ENCODE results near the gene CFAP52. TPM values are rescaled to one million over a fixed set of nuclear protein-coding genes. Genes with fewer than 3 reads are reported as not detected.
A peak's percentile ranks its signal among the peaks of the same experiment; 100 is the strongest.

The CFAP52 gene
- total RNA-seq (not detected), polyA plus RNA-seq (not detected)

- DNase-seq (peak; percentile 62 to 82 (median 76)), ATAC-seq (ENCODE audit: low read depth in 2 of 2) (peak; percentile 57 to 61)
- peak within 1 kb of the TSS; percentile 97 for H3K4me3 ChIP-seq (ENCODE audit: low read depth, low read length)
- peak within 1 kb of the TSS; percentile 94 to 99 (median 97) for H3K4me3 Mint-ChIP-seq
- no peaks in the 10 kb centered on the region for H3K36me3 Mint-ChIP-seq
- H3K9me3 Mint-ChIP-seq, result no peaks in the 10 kb centered on the region
- peaks cover 5% of the 10 kb centered on the region for H3K27me3 ChIP-seq (ENCODE audit: control insufficient read depth, insufficient read depth, low read length)
- H3K4me1 Mint-ChIP-seq, result peaks cover 16 to 55% (median 31%) of the 10 kb centered on the region in 4 donors
- H3K4me1 ChIP-seq (ENCODE audit: control insufficient read depth, insufficient read depth, low read length, poor library complexity, severe bottlenecking), result peaks cover 25% of the 10 kb centered on the region
- H3K27ac Mint-ChIP-seq, result peak within 1 kb of the TSS; percentile 89 to 99 (median 91)
- H3K27ac ChIP-seq (ENCODE audit: insufficient read depth, low read length, poor library complexity, severe bottlenecking), result peak within 1 kb of the TSS; percentile 51
- H3K9me3 ChIP-seq (ENCODE audit: control insufficient read depth in 2 of 2, low read length in 2 of 2), result no peaks in the 10 kb centered on the region
- peaks cover 18% of the 10 kb centered on the region for H3K27me3 Mint-ChIP-seq
- no peaks in the 10 kb centered on the region for H3K36me3 ChIP-seq (ENCODE audit: control insufficient read depth, insufficient read depth, low read length)
Observed at GRCh38 chr17:9576521-9577372, at the start of gene CFAP52. CFAP52 (plus strand) TSS chr17:9576642; CDS start chr17:9576696, 54 bp downstream.

- H3K4me3 ChIP-seq (ENCODE audit: low read depth, low read length), result no peak overlapping the region
- Mint-ChIP-seq H3K4me1 (peaks cover 0 to under 1% (median 0%) of the 10 kb centered on the region in 4 donors), H3K27ac (peak overlapping the region in 1 of 3 donors; percentile 16), H3K4me3 (no peak overlapping the region), H3K36me3 (peaks cover 19% of the 10 kb centered on the region), H3K27me3 (no peaks in the 10 kb centered on the region), H3K9me3 (no peaks in the 10 kb centered on the region)
- no peaks in the 10 kb centered on the region for H3K27me3 ChIP-seq (ENCODE audit: control insufficient read depth, insufficient read depth, low read length)
- H3K36me3 ChIP-seq (ENCODE audit: control insufficient read depth, insufficient read depth, low read length), result no peaks in the 10 kb centered on the region
- no peak overlapping the region for H3K27ac ChIP-seq (ENCODE audit: insufficient read depth, low read length, poor library complexity, severe bottlenecking)
- no peaks in the 10 kb centered on the region for H3K9me3 ChIP-seq (ENCODE audit: control insufficient read depth in 2 of 2, low read length in 2 of 2)
- H3K4me1 ChIP-seq (ENCODE audit: control insufficient read depth, insufficient read depth, low read length, poor library complexity, severe bottlenecking), result no peaks in the 10 kb centered on the region
- ATAC-seq (ENCODE audit: low read depth in 2 of 2) (no peak), DNase-seq (no peak)
Observed at GRCh38 chr17:9527788-9528187, 48.7 kb upstream of the CFAP52 start.

- Histone ChIP-seq H3K4me1 (ENCODE audit: control insufficient read depth, insufficient read depth, low read length, poor library complexity, severe bottlenecking) (no peaks in the 10 kb centered on the region), H3K36me3 (ENCODE audit: control insufficient read depth, insufficient read depth, low read length) (no peaks in the 10 kb centered on the region), H3K27ac (ENCODE audit: insufficient read depth, low read length, poor library complexity, severe bottlenecking) (no peak overlapping the region), H3K27me3 (ENCODE audit: control insufficient read depth, insufficient read depth, low read length) (no peaks in the 10 kb centered on the region), H3K9me3 (ENCODE audit: control insufficient read depth in 2 of 2, low read length in 2 of 2) (no peaks in the 10 kb centered on the region), H3K4me3 (ENCODE audit: low read depth, low read length) (no peak overlapping the region)
- DNase-seq, result peak in 1 of 3 donors; percentile 29
- H3K27me3 Mint-ChIP-seq, result no peaks in the 10 kb centered on the region
- no peak for ATAC-seq (ENCODE audit: low read depth in 2 of 2)
- H3K27ac Mint-ChIP-seq, result peak overlapping the region in 1 of 3 donors; percentile 86
- H3K4me1 Mint-ChIP-seq, result no peaks in the 10 kb centered on the region
- no peak overlapping the region for H3K4me3 Mint-ChIP-seq
- H3K36me3 Mint-ChIP-seq, result peaks cover 18% of the 10 kb centered on the region
- no peaks in the 10 kb centered on the region for H3K9me3 Mint-ChIP-seq
Observed at GRCh38 chr17:9529033-9529700, 47.3 kb upstream of the CFAP52 start.

GRCh38 chr17:9531034-9531433, 45.4 kb upstream of the CFAP52 start:
- peaks cover 9% of the 10 kb centered on the region for H3K36me3 Mint-ChIP-seq
- Histone ChIP-seq H3K4me1 (ENCODE audit: control insufficient read depth, insufficient read depth, low read length, poor library complexity, severe bottlenecking) (no peaks in the 10 kb centered on the region), H3K27ac (ENCODE audit: insufficient read depth, low read length, poor library complexity, severe bottlenecking) (no peak overlapping the region), H3K4me3 (ENCODE audit: low read depth, low read length) (no peak overlapping the region), H3K36me3 (ENCODE audit: control insufficient read depth, insufficient read depth, low read length) (no peaks in the 10 kb centered on the region), H3K27me3 (ENCODE audit: control insufficient read depth, insufficient read depth, low read length) (no peaks in the 10 kb centered on the region), H3K9me3 (ENCODE audit: control insufficient read depth in 2 of 2, low read length in 2 of 2) (no peaks in the 10 kb centered on the region)
- no peak for ATAC-seq (ENCODE audit: low read depth in 2 of 2)
- no peak overlapping the region for H3K4me3 Mint-ChIP-seq
- peak overlapping the region in 1 of 3 donors; percentile 14 for H3K27ac Mint-ChIP-seq
- H3K27me3 Mint-ChIP-seq, result no peaks in the 10 kb centered on the region
- DNase-seq, result no peak
- peaks cover 0 to 4% (median 1%) of the 10 kb centered on the region in 4 donors for H3K4me1 Mint-ChIP-seq
- H3K9me3 Mint-ChIP-seq, result no peaks in the 10 kb centered on the region

GRCh38 chr17:9532715-9533114, 43.7 kb upstream of the CFAP52 start:
- H3K27ac Mint-ChIP-seq, result no peak overlapping the region
- peaks cover 0 to 4% (median 1%) of the 10 kb centered on the region in 4 donors for H3K4me1 Mint-ChIP-seq
- ATAC-seq (ENCODE audit: low read depth in 2 of 2) (no peak), DNase-seq (no peak)
- H3K9me3 ChIP-seq (ENCODE audit: control insufficient read depth in 2 of 2, low read length in 2 of 2), result no peaks in the 10 kb centered on the region
- no peak overlapping the region for H3K27ac ChIP-seq (ENCODE audit: insufficient read depth, low read length, poor library complexity, severe bottlenecking)
- no peaks in the 10 kb centered on the region for H3K9me3 Mint-ChIP-seq
- peaks cover 4% of the 10 kb centered on the region for H3K36me3 ChIP-seq (ENCODE audit: control insufficient read depth, insufficient read depth, low read length)
- H3K27me3 ChIP-seq (ENCODE audit: control insufficient read depth, insufficient read depth, low read length), result no peaks in the 10 kb centered on the region
- H3K4me3 ChIP-seq (ENCODE audit: low read depth, low read length), result no peak overlapping the region
- H3K4me3 Mint-ChIP-seq, result no peak overlapping the region
- no peaks in the 10 kb centered on the region for H3K4me1 ChIP-seq (ENCODE audit: control insufficient read depth, insufficient read depth, low read length, poor library complexity, severe bottlenecking)
- H3K27me3 Mint-ChIP-seq, result no peaks in the 10 kb centered on the region
- peaks cover 6% of the 10 kb centered on the region for H3K36me3 Mint-ChIP-seq

GRCh38 chr17:9533441-9533840, 43.0 kb upstream of the CFAP52 start:
- Mint-ChIP-seq H3K4me3 (no peak overlapping the region), H3K27ac (no peak overlapping the region), H3K36me3 (peaks cover 6% of the 10 kb centered on the region), H3K27me3 (no peaks in the 10 kb centered on the region), H3K4me1 (peaks cover 0 to 4% (median 1%) of the 10 kb centered on the region in 4 donors), H3K9me3 (no peaks in the 10 kb centered on the region)
- Histone ChIP-seq H3K4me3 (ENCODE audit: low read depth, low read length) (no peak overlapping the region), H3K9me3 (ENCODE audit: control insufficient read depth in 2 of 2, low read length in 2 of 2) (no peaks in the 10 kb centered on the region), H3K36me3 (ENCODE audit: control insufficient read depth, insufficient read depth, low read length) (peaks cover 4% of the 10 kb centered on the region), H3K4me1 (ENCODE audit: control insufficient read depth, insufficient read depth, low read length, poor library complexity, severe bottlenecking) (no peaks in the 10 kb centered on the region), H3K27me3 (ENCODE audit: control insufficient read depth, insufficient read depth, low read length) (no peaks in the 10 kb centered on the region), H3K27ac (ENCODE audit: insufficient read depth, low read length, poor library complexity, severe bottlenecking) (no peak overlapping the region)
- ATAC-seq (ENCODE audit: low read depth in 2 of 2) (no peak), DNase-seq (no peak)

GRCh38 chr17:9536061-9536460, 40.4 kb upstream of the CFAP52 start:
- H3K27ac ChIP-seq (ENCODE audit: insufficient read depth, low read length, poor library complexity, severe bottlenecking), result no peak overlapping the region
- H3K4me3 ChIP-seq (ENCODE audit: low read depth, low read length), result no peak overlapping the region
- no peak for ATAC-seq (ENCODE audit: low read depth in 2 of 2)
- H3K27ac Mint-ChIP-seq, result no peak overlapping the region
- H3K27me3 ChIP-seq (ENCODE audit: control insufficient read depth, insufficient read depth, low read length), result no peaks in the 10 kb centered on the region
- peaks cover 11% of the 10 kb centered on the region for H3K36me3 ChIP-seq (ENCODE audit: control insufficient read depth, insufficient read depth, low read length)
- no peaks in the 10 kb centered on the region for H3K4me1 ChIP-seq (ENCODE audit: control insufficient read depth, insufficient read depth, low read length, poor library complexity, severe bottlenecking)
- no peaks in the 10 kb centered on the region for H3K27me3 Mint-ChIP-seq
- no peaks in the 10 kb centered on the region for H3K9me3 ChIP-seq (ENCODE audit: control insufficient read depth in 2 of 2, low read length in 2 of 2)
- no peak overlapping the region for H3K4me3 Mint-ChIP-seq
- H3K36me3 Mint-ChIP-seq, result peaks cover 19% of the 10 kb centered on the region
- DNase-seq, result no peak
- peaks cover 0 to 5% (median 3%) of the 10 kb centered on the region in 4 donors for H3K4me1 Mint-ChIP-seq
- H3K9me3 Mint-ChIP-seq, result no peaks in the 10 kb centered on the region
